HepG2 (cell line): Measurements from ENCODE around the gene TMEM231. TPM values are rescaled to one million over a fixed set of nuclear protein-coding genes. Genes with fewer than 3 reads are reported as not detected.
A peak's percentile ranks its signal among the peaks of the same experiment; 100 is the strongest.

Source experiments
- FOXO1 ChIP-seq: sonication (generic); formaldehyde crosslinking; IDR thresholded peaks from 2 replicates; pipeline ENCODE4 v1.4.0; 2020; ENCODE audit warnings: missing genetic modification reagents
- KLF12 ChIP-seq: sonication (generic); formaldehyde crosslinking; IDR thresholded peaks from 2 replicates; pipeline ENCODE4 v1.4.0; 2020; ENCODE audit warnings: missing genetic modification reagents, borderline replicate concordance
- NR2C2 ChIP-seq: sonication (generic); formaldehyde crosslinking; IDR thresholded peaks from 2 replicates; pipeline ENCODE4 v1.4.0; 2020; ENCODE audit warnings: missing genetic modification reagents, mild to moderate bottlenecking, moderate library complexity, borderline replicate concordance
- RNF2 ChIP-seq: fragments of 450-650 bp; conservative IDR thresholded peaks from 2 replicates; pipeline ENCODE4 v1.6.1; 2016; ENCODE audit warnings: low read depth
- SALL2 ChIP-seq: sonication (generic); formaldehyde crosslinking; IDR thresholded peaks from 2 replicates; pipeline ENCODE4 v1.8.1; 2023; ENCODE audit warnings: mild to moderate bottlenecking, missing genetic modification reagents, inconsistent platforms
- SMAD9 ChIP-seq: sonication (generic); formaldehyde crosslinking; IDR thresholded peaks from 2 replicates; pipeline ENCODE4 v1.5.1; 2020; ENCODE audit warnings: mild to moderate bottlenecking, missing genetic modification reagents
- SOX13 ChIP-seq, 3 experiments: fragments of 450-650 bp in 1 of 3; sonication (generic) in 1 of 3; formaldehyde crosslinking in 1 of 3; IDR thresholded peaks in 2 of 3; conservative IDR thresholded peaks in 1 of 3; 2 replicates each; pipeline versions ENCODE4 v1.5.0 to v1.6.1; 2016 to 2020; ENCODE audit warnings: antibody characterized with exemption in 1 of 3, mild to moderate bottlenecking in 1 of 3, missing compliant biosample characterization in 1 of 3, missing genetic modification reagents in 1 of 3, moderate library complexity in 1 of 3
- SOX6 ChIP-seq, 2 experiments: fragments of 450-650 bp in 1 of 2; sonication (generic) in 1 of 2; formaldehyde crosslinking in 1 of 2; IDR thresholded peaks; 2 replicates each; pipeline versions ENCODE4 v1.4.0 to v1.6.1; 2017 to 2020; ENCODE audit warnings: antibody characterized with exemption in 1 of 2, mild to moderate bottlenecking in 1 of 2, missing genetic modification reagents in 1 of 2
- TARDBP ChIP-seq: sonication (generic); formaldehyde crosslinking; IDR thresholded peaks from 2 replicates; pipeline ENCODE4 v1.8.0; 2022; ENCODE audit warnings: mild to moderate bottlenecking, missing genetic modification reagents
- TEAD3 ChIP-seq: optimal IDR thresholded peaks from 2 replicates; pipeline ENCODE3; 2016; ENCODE audit warnings: borderline replicate concordance
- ZNF546 ChIP-seq: sonication (generic); formaldehyde crosslinking; conservative IDR thresholded peaks from 2 replicates; pipeline ENCODE4 v1.8.1; 2023; ENCODE audit warnings: mild to moderate bottlenecking, missing genetic modification reagents
- polyA plus RNA-seq, 8 experiments: library from polyadenylated mRNA; depleted of rRNA in 3 of 8; stranded (reverse) in 7 of 8; unstranded in 1 of 8; fragments of >200 nt; fragmentation: Illumina TruSeq in 4 of 8; extraction: Trizol in 4 of 8; gene quantifications; 2 replicates each; pipeline versions ENCODE4 v1.2.1 to v1.2.3, GENCODE V29; 2011 to 2016; ENCODE audit warnings: low read depth in 4 of 8, missing spikeins in 1 of 8, mixed read lengths in 1 of 8; ENCODE audit not compliant: insufficient read depth in 1 of 8
- total RNA-seq, 5 experiments: library from RNA; depleted of rRNA; stranded (reverse); fragments of >200 nt; fragmentation: Illumina TruSeq; extraction: Trizol; gene quantifications; 2 replicates each; pipeline ENCODE4 v1.2.3, GENCODE V29; 2016; ENCODE audit warnings: low read depth in 1 of 5
- TF ChIP-seq, protein P1 (sequence below): sonication (generic); formaldehyde crosslinking; IDR thresholded peaks from 2 replicates; pipeline ENCODE4 v1.5.1; 2020; ENCODE audit warnings: missing genetic modification reagents, mild to moderate bottlenecking, borderline replicate concordance
- TF ChIP-seq, protein P2 (sequence below): sonication (generic); formaldehyde crosslinking; IDR thresholded peaks from 2 replicates; pipeline ENCODE4 v1.4.0; 2020; ENCODE audit warnings: missing genetic modification reagents, mild to moderate bottlenecking, borderline replicate concordance
- TF ChIP-seq, protein P3 (sequence below): sonication (generic); formaldehyde crosslinking; IDR thresholded peaks from 2 replicates; pipeline ENCODE4 v1.4.0; 2020; ENCODE audit warnings: missing genetic modification reagents
- TF ChIP-seq, protein P4 (sequence below): sonication (generic); formaldehyde crosslinking; IDR thresholded peaks from 2 replicates; pipeline ENCODE4 v1.4.0; 2020; ENCODE audit warnings: missing genetic modification reagents, borderline replicate concordance
- TF ChIP-seq, protein P5 (sequence below): sonication (generic); formaldehyde crosslinking; IDR thresholded peaks from 2 replicates; pipeline ENCODE4 v1.8.0; 2022; ENCODE audit warnings: missing genetic modification reagents, mild to moderate bottlenecking, borderline replicate concordance
- TF ChIP-seq, protein P6 (sequence below): IDR thresholded peaks from 2 replicates; pipeline ENCODE4 v1.6.1; 2018; ENCODE audit warnings: missing genetic modification reagents, mild to moderate bottlenecking, missing compliant biosample characterization

Gene TMEM231
- total and polyA plus RNA-seq, 2 of the 13 experiments (the other 11 are each of a cell fraction or from before 2014, with no cell fraction given) = 3.5 to 7.4 TPM

DNA sequence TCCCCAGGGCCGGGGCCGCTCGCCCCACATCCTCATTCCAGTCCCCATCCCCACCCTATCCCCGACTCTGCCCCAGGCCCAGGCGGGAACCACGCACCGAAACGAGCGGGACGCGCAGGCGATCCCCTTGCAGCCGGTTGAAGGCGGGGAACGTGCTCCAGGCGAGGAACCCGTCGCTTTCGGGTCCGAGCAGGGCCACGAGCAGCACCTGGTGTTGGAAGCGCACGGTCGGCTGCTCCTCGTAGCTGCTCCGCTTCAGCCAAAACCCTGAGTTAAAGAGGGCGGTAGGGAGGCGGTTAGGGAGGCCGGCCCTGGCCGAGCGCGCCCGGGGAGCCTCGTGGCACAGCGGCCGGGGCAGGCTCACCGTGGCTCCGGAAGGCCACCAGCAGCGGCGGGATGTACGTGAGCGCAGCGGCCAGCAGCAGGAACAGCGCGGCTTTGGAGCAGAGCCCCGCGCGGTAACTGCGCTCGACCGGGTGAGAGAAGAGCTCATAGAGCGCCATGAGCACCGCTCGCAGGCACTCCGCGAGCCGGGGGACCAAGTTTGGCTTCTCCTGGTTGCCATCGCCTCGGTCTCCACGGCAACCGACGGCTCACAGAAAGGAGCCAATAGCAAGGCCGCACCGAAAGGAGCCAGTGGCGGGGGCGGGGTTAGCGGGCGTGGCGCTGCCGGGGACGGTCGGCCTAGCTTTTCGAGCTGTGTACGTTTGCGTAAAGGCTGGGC lies at the start of gene TMEM231 (continued):
- TF ChIP-seq, protein P1, sequence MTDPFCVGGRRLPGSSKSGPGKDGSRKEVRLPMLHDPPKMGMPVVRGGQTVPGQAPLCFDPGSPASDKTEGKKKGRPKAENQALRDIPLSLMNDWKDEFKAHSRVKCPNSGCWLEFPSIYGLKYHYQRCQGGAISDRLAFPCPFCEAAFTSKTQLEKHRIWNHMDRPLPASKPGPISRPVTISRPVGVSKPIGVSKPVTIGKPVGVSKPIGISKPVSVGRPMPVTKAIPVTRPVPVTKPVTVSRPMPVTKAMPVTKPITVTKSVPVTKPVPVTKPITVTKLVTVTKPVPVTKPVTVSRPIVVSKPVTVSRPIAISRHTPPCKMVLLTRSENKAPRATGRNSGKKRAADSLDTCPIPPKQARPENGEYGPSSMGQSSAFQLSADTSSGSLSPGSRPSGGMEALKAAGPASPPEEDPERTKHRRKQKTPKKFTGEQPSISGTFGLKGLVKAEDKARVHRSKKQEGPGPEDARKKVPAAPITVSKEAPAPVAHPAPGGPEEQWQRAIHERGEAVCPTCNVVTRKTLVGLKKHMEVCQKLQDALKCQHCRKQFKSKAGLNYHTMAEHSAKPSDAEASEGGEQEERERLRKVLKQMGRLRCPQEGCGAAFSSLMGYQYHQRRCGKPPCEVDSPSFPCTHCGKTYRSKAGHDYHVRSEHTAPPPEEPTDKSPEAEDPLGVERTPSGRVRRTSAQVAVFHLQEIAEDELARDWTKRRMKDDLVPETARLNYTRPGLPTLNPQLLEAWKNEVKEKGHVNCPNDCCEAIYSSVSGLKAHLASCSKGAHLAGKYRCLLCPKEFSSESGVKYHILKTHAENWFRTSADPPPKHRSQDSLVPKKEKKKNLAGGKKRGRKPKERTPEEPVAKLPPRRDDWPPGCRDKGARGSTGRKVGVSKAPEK (CRISPR knock-in tag) = peak; percentile 63; the same call in 1 of the 2 replicates
- TF ChIP-seq SOX13 (IDR thresholded peaks at IDR 0.05) = no peak
- no peak; a peak in 1 of 4 replicates for TF ChIP-seq SOX13 (CRISPR knock-in tag; conservative IDR thresholded peaks at IDR 0.05 in 1 of 2, IDR thresholded peaks at IDR 0.05 in 1 of 2)
- no peak for TF ChIP-seq SMAD9 (CRISPR knock-in tag)
- TF ChIP-seq TARDBP (CRISPR knock-in tag) = no peak
- TF ChIP-seq, protein P2, sequence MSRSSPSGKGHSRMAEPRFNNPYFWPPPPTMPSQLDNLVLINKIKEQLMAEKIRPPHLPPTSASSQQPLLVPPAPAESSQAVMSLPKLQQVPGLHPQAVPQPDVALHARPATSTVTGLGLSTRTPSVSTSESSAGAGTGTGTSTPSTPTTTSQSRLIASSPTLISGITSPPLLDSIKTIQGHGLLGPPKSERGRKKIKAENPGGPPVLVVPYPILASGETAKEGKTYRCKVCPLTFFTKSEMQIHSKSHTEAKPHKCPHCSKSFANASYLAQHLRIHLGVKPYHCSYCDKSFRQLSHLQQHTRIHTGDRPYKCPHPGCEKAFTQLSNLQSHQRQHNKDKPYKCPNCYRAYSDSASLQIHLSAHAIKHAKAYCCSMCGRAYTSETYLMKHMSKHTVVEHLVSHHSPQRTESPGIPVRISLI = no peak; the same call in 1 of the 2 replicates
- TF ChIP-seq SALL2 = peak; percentile 66; the same call in 1 of the 2 replicates
- TF ChIP-seq, protein P3, sequence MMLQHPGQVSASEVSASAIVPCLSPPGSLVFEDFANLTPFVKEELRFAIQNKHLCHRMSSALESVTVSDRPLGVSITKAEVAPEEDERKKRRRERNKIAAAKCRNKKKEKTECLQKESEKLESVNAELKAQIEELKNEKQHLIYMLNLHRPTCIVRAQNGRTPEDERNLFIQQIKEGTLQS (CRISPR knock-in tag) = peak; percentile 55; the same call in 1 of the 2 replicates
- TF ChIP-seq, protein P4, sequence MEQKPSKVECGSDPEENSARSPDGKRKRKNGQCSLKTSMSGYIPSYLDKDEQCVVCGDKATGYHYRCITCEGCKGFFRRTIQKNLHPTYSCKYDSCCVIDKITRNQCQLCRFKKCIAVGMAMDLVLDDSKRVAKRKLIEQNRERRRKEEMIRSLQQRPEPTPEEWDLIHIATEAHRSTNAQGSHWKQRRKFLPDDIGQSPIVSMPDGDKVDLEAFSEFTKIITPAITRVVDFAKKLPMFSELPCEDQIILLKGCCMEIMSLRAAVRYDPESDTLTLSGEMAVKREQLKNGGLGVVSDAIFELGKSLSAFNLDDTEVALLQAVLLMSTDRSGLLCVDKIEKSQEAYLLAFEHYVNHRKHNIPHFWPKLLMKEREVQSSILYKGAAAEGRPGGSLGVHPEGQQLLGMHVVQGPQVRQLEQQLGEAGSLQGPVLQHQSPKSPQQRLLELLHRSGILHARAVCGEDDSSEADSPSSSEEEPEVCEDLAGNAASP (CRISPR knock-in tag) = 0 out of 2 replicates have a peak, but pooled peaks have one; percentile 7
- 0 out of 2 replicates have a peak, but pooled peaks have one; percentile 30 for TF ChIP-seq KLF12 (CRISPR knock-in tag)
- TF ChIP-seq NR2C2 (CRISPR knock-in tag) = peak; percentile 57; the same call in 1 of the 2 replicates
- TF ChIP-seq, protein P5, sequence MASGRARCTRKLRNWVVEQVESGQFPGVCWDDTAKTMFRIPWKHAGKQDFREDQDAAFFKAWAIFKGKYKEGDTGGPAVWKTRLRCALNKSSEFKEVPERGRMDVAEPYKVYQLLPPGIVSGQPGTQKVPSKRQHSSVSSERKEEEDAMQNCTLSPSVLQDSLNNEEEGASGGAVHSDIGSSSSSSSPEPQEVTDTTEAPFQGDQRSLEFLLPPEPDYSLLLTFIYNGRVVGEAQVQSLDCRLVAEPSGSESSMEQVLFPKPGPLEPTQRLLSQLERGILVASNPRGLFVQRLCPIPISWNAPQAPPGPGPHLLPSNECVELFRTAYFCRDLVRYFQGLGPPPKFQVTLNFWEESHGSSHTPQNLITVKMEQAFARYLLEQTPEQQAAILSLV (CRISPR knock-in tag) = no peak; the same call in 1 of the 2 replicates
- no peak for TF ChIP-seq SOX6 (IDR thresholded peaks at IDR 0.05)
- peak; percentile 19 for TF ChIP-seq SOX6 (CRISPR knock-in tag; IDR thresholded peaks at IDR 0.05)
- TF ChIP-seq, protein P6, sequence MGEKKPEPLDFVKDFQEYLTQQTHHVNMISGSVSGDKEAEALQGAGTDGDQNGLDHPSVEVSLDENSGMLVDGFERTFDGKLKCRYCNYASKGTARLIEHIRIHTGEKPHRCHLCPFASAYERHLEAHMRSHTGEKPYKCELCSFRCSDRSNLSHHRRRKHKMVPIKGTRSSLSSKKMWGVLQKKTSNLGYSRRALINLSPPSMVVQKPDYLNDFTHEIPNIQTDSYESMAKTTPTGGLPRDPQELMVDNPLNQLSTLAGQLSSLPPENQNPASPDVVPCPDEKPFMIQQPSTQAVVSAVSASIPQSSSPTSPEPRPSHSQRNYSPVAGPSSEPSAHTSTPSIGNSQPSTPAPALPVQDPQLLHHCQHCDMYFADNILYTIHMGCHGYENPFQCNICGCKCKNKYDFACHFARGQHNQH = peak; percentile 42; the same call in 1 of the 2 replicates
- TF ChIP-seq FOXO1 (CRISPR knock-in tag) = no peak
- TF ChIP-seq TEAD3 = peak; percentile 64
- TF ChIP-seq ZNF546 (CRISPR knock-in tag) = no peak; the same call in 1 of the 2 replicates
- peak; percentile 88; the same call in 1 of the 2 replicates for TF ChIP-seq RNF2
